Activated CD4-positive, alpha-beta T cell treated with anti-CD3 and anti-CD28 coated beads, Interleukin-2, Interleukin-6, amounts not matched to agents 100 ng/mL and 50 ng/mL, durations not matched to agents 16 hours and 8 hours (primary cell): Measurements from ENCODE around the gene PGM2L1.
A peak's percentile ranks its signal among the peaks of the same experiment; 100 is the strongest.

Experiments used
- DNase-seq: peaks from one replicate; pipeline ENCODE4 v3.0.0-alpha.2; 2020

Gene PGM2L1

GRCh38 chr11:74288161-74288560 is 110.1 kb downstream of the PGM2L1 start:
- peak; percentile 24 for DNase-seq

DNA sequence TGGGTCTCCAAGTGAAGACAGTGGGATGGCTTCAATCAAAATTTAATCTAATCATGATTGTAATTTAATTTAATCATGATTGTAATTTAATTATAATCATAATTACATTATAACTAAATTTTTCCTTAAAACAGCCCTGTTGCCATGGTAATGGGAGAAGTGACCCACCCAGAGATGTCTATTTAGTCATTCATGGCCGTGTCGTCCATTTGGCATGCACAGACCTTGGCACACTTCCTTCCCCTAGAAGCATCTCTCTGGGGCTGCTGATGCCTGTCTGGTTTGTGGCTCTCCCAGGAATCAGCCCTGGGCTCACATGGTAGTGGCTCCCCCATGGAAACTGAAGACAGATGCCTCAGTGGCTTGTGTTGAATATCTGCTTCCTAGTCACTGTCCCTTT is 113.8 kb downstream of the PGM2L1 start:
- DNase-seq, result no peak

DNA sequence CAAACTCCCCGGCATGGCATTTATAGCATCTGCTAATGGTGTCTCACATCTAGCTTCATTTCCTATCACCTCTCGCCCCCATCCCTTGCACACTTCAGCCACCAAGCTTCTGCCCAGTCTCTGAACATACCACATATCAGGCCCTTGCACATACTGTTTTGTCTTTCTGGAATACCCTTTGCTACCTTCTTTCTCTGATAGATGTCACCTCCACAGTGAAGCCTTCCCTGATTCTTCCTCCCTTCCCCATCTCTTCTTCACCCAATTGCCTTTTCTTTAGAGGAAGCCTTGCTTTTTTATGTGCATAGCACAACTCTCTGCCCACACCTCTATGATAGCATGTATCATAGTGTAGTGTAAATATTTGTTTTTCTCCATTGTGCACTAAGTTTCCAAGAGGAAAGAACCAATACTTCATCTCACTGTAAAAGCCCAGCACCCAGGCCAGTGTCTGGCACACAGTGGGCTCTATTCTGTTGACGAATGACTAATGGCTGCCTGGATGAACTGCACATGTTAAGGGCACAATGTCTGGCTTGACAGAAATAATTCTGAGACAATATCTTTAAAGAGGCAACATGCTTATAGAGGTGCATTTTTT is 114.6 kb downstream of the PGM2L1 start:
- DNase-seq, result no peak

- peak; percentile 5 for DNase-seq
These were observed 115.3 kb downstream of the PGM2L1 start for GRCh38 chr11:74282914-74283371.

GRCh38 chr11:74282421-74282820 is 115.8 kb downstream of the PGM2L1 start:
- no peak for DNase-seq

DNA sequence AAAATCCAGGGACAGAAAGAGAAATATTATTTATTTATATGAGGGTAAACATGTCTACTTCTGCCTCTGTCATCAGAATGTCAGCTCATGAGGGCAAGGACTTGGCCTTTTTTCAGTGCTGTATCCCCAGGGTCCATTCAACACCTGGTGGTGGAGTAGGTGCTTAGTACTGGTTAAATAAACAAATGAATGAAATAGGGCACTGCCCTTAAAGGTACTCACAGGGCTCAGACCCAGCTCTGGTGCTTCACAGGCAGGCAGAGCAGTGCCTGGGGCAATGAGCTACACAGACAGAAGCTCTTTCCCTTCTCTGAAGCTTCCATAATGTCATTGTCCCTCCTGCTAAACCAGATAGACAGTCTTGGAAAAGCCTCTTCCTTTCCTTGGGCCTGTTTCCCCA is 117.7 kb downstream of the PGM2L1 start:
- no peak for DNase-seq
